Uterus (tissue), 4 donors: Measurements from ENCODE around the gene NEURL1B. TPM values are rescaled to one million over a fixed set of nuclear protein-coding genes. Genes with fewer than 3 reads are reported as not detected.
A peak's percentile ranks its signal among the peaks of the same experiment; 100 is the strongest.

Experiments
- DNase-seq, 2 donors: peaks; one replicate each; pipeline ENCODE4 v3.0.0-alpha.2; 2019 to 2020
- H3K27ac ChIP-seq, 2 donors: fragments of 200-600 bp; sonication (generic); 1 replicate in 1 of 2; 2 replicates in 1 of 2; pipeline ENCODE4 v1.5.1; 2016 to 2018
- H3K27me3 ChIP-seq, 2 donors: fragments of 200-600 bp; sonication (generic); one replicate each; pipeline ENCODE4 v1.5.1; 2018 to 2019; ENCODE audit warnings: control low read depth in 1 of 2
- H3K36me3 ChIP-seq, 2 donors: fragments of 200-600 bp; sonication (generic); one replicate each; pipeline ENCODE4 v1.5.1; 2019; ENCODE audit warnings: control low read depth in 1 of 2
- H3K4me1 ChIP-seq, 2 donors: fragments of 200-600 bp; sonication (generic); one replicate each; pipeline ENCODE4 v1.5.1; 2018 to 2019; ENCODE audit warnings: control low read depth in 1 of 2
- H3K4me3 ChIP-seq, 2 donors: fragments of 200-600 bp; sonication (generic); 1 replicate in 1 of 2; 2 replicates in 1 of 2; pipeline ENCODE4 v1.5.1; 2018 to 2019; ENCODE audit warnings: mild to moderate bottlenecking in 1 of 2
- H3K9me3 ChIP-seq, 2 donors: fragments of 200-600 bp; sonication (generic); one replicate each; pipeline ENCODE4 v1.5.1; 2019; ENCODE audit warnings: control low read depth in 1 of 2
- POLR2A ChIP-seq, 2 donors: fragments of 450-650 bp; IDR thresholded peaks; one replicate each; pipeline ENCODE4 v1.6.1; 2016; ENCODE audit warnings: antibody characterized with exemption in 2 of 2, mild to moderate bottlenecking in 1 of 2, moderate library complexity in 1 of 2
- intact Hi-C: fragments of 100-400 bp; cut with DNase I; formaldehyde crosslinking; loops from one replicate; pipeline ENCODE4 v1.15.1; 2023; ENCODE audit warnings: low total_unique reads
- total RNA-seq, 4 donors: library from RNA; depleted of rRNA in 3 of 4; stranded (reverse); fragments of >200 nt in 3 of 4; gene quantifications; one replicate each; pipeline versions ENCODE4 v1.1.0 to v1.2.4, GENCODE V29; 2014 to 2023
- TF ChIP-seq, protein P1 (sequence below), 4 experiments: fragments of 200-600 bp in 2 of 4; fragments of 450-650 bp in 2 of 4; sonication (generic) in 2 of 4; IDR thresholded peaks; one replicate each; pipeline ENCODE4 v1.5.1; 2016 to 2019; ENCODE audit warnings: antibody characterized with exemption in 4 of 4, mild to moderate bottlenecking in 2 of 4, moderate library complexity in 1 of 4
- donor health status: DM: yes; HTN: yes; CAD: no.

The NEURL1B gene
- total RNA-seq, 4 donors from 2014 or later = 51.1 to 136 (median 74.1) TPM

GRCh38 chr5:172602783-172603231, 38.3 kb upstream of the NEURL1B start:
- peak overlapping the region; percentile 84 to 93 for H3K27ac ChIP-seq
- no peak overlapping the region for H3K4me3 ChIP-seq
- peaks cover 0 to 4% of the 10 kb centered on the region in 2 donors for H3K4me1 ChIP-seq
- no peaks in the 10 kb centered on the region for H3K9me3 ChIP-seq
- TF ChIP-seq POLR2A (IDR thresholded peaks at IDR 0.05) = no peak
- TF ChIP-seq, protein P1, sequence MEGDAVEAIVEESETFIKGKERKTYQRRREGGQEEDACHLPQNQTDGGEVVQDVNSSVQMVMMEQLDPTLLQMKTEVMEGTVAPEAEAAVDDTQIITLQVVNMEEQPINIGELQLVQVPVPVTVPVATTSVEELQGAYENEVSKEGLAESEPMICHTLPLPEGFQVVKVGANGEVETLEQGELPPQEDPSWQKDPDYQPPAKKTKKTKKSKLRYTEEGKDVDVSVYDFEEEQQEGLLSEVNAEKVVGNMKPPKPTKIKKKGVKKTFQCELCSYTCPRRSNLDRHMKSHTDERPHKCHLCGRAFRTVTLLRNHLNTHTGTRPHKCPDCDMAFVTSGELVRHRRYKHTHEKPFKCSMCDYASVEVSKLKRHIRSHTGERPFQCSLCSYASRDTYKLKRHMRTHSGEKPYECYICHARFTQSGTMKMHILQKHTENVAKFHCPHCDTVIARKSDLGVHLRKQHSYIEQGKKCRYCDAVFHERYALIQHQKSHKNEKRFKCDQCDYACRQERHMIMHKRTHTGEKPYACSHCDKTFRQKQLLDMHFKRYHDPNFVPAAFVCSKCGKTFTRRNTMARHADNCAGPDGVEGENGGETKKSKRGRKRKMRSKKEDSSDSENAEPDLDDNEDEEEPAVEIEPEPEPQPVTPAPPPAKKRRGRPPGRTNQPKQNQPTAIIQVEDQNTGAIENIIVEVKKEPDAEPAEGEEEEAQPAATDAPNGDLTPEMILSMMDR (IDR thresholded peaks at IDR 0.05) = no peak
- H3K36me3 ChIP-seq = no peaks in the 10 kb centered on the region
- DNase-seq = peak; percentile 57 to 67
- intact Hi-C loops = no loop called here
- no peaks in the 10 kb centered on the region for H3K27me3 ChIP-seq

DNA sequence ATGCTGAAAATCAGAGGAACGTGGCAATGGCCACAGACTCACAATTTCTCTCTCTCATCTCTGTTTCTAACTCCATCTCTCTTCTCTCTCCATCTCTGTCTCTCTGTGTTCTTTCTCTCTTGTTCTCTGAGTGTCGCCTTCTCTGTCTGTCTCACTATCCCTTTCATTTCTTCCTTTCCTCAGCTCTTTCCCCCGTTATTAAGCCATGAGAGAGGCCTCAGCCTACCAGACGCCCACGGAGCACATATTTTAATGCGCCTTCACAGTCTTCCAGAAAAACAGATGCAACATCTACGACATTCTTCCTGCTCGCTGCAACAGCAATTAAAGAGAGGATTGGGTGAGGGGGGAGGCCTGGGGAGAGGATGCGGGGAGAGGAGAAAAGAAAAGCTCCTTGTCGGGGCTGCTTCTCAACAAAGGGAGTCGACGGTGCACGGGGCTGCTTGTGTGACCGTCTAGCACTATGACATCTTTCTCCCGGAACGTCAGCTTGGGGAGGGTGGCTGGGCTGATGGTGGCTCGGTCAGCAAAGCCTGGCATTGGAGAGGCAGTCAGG, 37.7 kb upstream of the NEURL1B start:
- no peaks in the 10 kb centered on the region for H3K36me3 ChIP-seq
- H3K27ac ChIP-seq = peak overlapping the region; percentile 84 to 93
- TF ChIP-seq, protein P1 (IDR thresholded peaks at IDR 0.05) = no peak
- TF ChIP-seq POLR2A (IDR thresholded peaks at IDR 0.05) = no peak
- no peak overlapping the region for H3K4me3 ChIP-seq
- peaks cover 0 to 4% of the 10 kb centered on the region in 2 donors for H3K4me1 ChIP-seq
- intact Hi-C loops = no loop called here
- DNase-seq = peak; percentile 41 to 48
- H3K27me3 ChIP-seq = no peaks in the 10 kb centered on the region
- no peaks in the 10 kb centered on the region for H3K9me3 ChIP-seq

DNA sequence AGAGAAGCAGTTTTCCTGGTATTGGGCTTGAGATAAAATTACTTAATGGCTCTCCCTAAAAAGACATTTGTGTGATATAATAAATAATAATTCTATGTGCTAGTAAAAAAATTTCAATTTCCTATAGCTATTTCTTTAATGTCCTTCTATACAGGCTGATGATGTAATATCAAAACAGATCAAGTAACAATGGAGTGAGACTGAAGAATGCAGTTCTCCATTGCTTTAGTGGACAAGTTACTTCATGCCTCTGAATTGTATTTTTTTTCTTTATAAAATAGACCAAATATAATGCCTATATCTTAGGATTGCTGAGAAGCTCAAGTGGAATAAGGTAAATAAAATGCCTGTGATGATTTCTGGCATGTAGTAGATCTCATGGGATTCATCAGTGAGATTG, 35.6 kb upstream of the NEURL1B start:
- TF ChIP-seq, protein P1 (IDR thresholded peaks at IDR 0.05) = no peak
- no peak for TF ChIP-seq POLR2A (IDR thresholded peaks at IDR 0.05)
- no peak overlapping the region for H3K4me3 ChIP-seq
- DNase-seq = no peak
- H3K27me3 ChIP-seq = no peaks in the 10 kb centered on the region
- H3K9me3 ChIP-seq = no peaks in the 10 kb centered on the region
- intact Hi-C loops = no loop called here
- H3K36me3 ChIP-seq = no peaks in the 10 kb centered on the region
- peak overlapping the region in 1 of 2 donors; percentile 61 for H3K27ac ChIP-seq
- peaks cover 0 to 4% of the 10 kb centered on the region in 2 donors for H3K4me1 ChIP-seq

- TF ChIP-seq, protein P1 (IDR thresholded peaks at IDR 0.05) = no peak
- no peak for TF ChIP-seq POLR2A (IDR thresholded peaks at IDR 0.05)
- peak overlapping the region in 1 of 2 donors; percentile 61 for H3K27ac ChIP-seq
These were observed 34.8 kb upstream of the NEURL1B start for GRCh38 chr5:172606156-172606785.

GRCh38 chr5:172607213-172607793, 33.8 kb upstream of the NEURL1B start:
- Histone ChIP-seq H3K4me1 (peaks cover 0 to 2% of the 10 kb centered on the region in 2 donors), H3K9me3 (no peaks in the 10 kb centered on the region), H3K4me3 (no peak overlapping the region), H3K36me3 (no peaks in the 10 kb centered on the region), H3K27ac (peak overlapping the region; percentile 33 to 61), H3K27me3 (no peaks in the 10 kb centered on the region)
- DNase-seq = peak in 1 of 2 donors; percentile 57
- intact Hi-C loops = no loop called here
- no peak for TF ChIP-seq POLR2A (IDR thresholded peaks at IDR 0.05)
- TF ChIP-seq, protein P1 (IDR thresholded peaks at IDR 0.05) = no peak

More at GRCh38 chr5:172606156-172606785, 34.8 kb upstream of the NEURL1B start:
- H3K36me3 ChIP-seq = no peaks in the 10 kb centered on the region
- intact Hi-C loops = no loop called here
- no peaks in the 10 kb centered on the region for H3K27me3 ChIP-seq
- no peak overlapping the region for H3K4me3 ChIP-seq
- peaks cover 0 to 4% of the 10 kb centered on the region in 2 donors for H3K4me1 ChIP-seq
- H3K9me3 ChIP-seq = no peaks in the 10 kb centered on the region
- DNase-seq = no peak
